HG03469 (cell line): Measurements from ENCODE around the gene FBXL20.
A peak's percentile ranks its signal among the peaks of the same experiment; 100 is the strongest.
"Not testable (repeated sequence)": the region's sequence is repeated elsewhere in the genome, so short reads cannot be mapped to it uniquely, and the experiment has no call there.

ENCODE experiments used
- ATAC-seq: cut with Tn5 transposase; IDR thresholded peaks from one replicate; pipeline ENCODE4 v1.9.1; 2021; ENCODE audit warnings: mild to moderate bottlenecking, moderate library complexity, moderate number of reproducible peaks; ENCODE audit not compliant: unreplicated experiment

FBXL20 gene, protein sequence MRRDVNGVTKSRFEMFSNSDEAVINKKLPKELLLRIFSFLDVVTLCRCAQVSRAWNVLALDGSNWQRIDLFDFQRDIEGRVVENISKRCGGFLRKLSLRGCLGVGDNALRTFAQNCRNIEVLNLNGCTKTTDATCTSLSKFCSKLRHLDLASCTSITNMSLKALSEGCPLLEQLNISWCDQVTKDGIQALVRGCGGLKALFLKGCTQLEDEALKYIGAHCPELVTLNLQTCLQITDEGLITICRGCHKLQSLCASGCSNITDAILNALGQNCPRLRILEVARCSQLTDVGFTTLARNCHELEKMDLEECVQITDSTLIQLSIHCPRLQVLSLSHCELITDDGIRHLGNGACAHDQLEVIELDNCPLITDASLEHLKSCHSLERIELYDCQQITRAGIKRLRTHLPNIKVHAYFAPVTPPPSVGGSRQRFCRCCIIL

GRCh38 chr17:39401412-39402243 lies at the start of gene FBXL20:
Gene FBXL20 (minus strand): TSS chr17:39401626. CDS start chr17:39401402, 224 bp downstream.
- peak; percentile 46 for ATAC-seq

GRCh38 chr17:39450847-39451581 lies 49.6 kb upstream of the FBXL20 start, which contains the start of gene MED1:
Gene MED1 (minus strand): TSS chr17:39451263. CDS start chr17:39451062, 201 bp downstream.
- peak; percentile 80 for ATAC-seq

- ATAC-seq: no peak
These were observed 48.6 kb upstream of the FBXL20 start for GRCh38 chr17:39450051-39450450.

- ATAC-seq: no peak
These were observed 46.1 kb upstream of the FBXL20 start for GRCh38 chr17:39447561-39447960.

DNA sequence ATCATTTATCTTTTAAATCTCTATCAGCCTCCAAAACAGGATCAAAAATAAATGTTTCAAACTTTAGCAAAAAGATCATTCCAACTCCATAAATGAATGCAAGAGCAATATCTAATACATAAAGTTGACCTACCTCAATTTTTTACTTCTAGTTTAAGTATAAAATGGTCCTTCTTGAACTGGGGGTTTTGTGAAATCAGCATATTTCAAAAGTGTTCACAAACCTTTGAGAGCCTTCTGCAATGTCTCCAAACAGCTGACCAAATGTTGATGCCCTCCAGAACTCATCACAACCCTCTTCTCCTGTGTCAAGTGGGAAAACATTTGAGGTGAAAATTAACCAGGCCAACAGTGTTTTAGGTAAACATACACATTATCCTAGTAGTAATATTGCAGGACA lies 41.9 kb upstream of the FBXL20 start:
- ATAC-seq: no peak

DNA sequence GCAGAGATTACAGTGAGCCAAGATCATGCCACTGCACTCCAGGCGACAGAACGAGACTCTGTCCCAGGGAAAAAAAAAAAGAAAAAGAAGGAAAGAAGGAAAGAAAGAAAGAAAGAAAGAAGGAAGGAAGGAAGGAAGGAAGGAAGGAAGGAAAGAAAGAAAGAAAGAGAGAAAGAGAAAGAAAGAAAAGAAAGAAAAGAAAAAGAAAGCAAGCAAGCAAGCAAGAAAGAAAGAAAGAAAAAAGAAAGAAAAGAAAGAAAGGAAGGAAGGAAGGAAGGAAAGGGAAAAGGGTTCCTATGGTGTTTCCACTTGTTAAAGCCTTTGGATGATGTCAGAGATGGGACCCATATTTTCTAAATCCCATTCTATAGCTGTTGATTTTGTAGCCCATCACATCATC lies 38.4 kb upstream of the FBXL20 start:
- ATAC-seq: not testable (repeated sequence)

- ATAC-seq: no peak
These were observed 28.2 kb upstream of the FBXL20 start for GRCh38 chr17:39429600-39429999.

GRCh38 chr17:39416141-39416540 lies 14.7 kb upstream of the FBXL20 start:
- ATAC-seq: no peak

DNA sequence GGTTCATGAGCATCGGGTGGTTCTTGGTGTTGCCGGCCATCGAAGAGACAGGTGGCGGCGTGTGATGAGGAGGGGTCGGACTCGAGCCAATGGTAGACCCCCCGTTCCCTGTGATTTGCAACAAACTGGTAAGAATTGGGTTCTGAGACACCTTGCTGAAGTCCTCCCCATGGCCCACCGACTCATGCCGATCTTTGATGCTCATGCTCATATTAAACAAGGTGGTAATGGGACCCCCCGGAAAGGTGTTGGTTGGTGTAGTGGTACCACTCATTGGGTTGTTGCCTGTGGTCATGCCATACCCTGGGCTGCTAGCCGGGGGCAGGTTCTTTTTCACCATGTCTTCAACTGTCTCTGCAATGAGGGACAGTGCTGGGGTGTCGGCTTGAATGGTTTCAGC lies 8.9 kb upstream of the FBXL20 start:
- no peak for ATAC-seq

DNA sequence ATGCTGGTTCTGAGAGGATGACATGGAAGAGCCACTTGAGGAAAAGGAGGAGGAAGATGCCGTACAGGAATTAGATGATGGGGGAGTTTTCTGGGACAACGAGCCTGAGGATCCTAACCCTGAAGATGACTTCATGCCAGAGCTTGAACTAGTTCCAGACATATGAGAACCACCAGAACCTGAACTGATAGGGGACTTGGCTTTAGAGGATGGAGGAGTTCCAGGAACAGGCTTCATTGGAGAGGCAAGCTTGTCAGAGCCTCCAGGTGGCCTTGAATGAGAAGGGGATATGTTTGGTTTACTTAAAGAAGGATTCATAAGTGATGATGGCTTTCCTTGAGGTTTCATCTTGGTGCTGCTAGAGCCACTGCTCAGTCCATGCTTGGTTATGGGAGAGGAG lies 6.9 kb upstream of the FBXL20 start:
- ATAC-seq: no peak

DNA sequence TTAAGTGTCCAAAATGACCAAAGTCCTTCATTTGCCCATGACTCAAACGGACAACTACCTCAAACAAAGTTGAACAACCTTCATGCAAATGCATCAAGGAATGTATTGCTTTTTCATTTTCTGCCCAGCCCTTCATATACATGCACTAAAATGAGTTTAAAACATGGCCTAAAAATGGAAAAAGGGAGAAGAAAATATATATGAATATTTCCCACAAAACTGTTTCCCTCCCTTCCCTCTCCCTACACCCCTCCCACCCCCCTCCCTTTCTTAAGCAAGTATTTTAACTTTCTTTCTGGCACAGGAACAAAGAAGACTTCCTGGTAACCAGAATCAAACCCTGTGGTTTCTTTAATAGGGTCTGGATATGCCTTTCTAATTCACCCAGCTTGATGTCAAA lies 5.5 kb upstream of the FBXL20 start:
- no peak for ATAC-seq

GRCh38 chr17:39405436-39405835 lies 4.0 kb upstream of the FBXL20 start:
- no peak for ATAC-seq

DNA sequence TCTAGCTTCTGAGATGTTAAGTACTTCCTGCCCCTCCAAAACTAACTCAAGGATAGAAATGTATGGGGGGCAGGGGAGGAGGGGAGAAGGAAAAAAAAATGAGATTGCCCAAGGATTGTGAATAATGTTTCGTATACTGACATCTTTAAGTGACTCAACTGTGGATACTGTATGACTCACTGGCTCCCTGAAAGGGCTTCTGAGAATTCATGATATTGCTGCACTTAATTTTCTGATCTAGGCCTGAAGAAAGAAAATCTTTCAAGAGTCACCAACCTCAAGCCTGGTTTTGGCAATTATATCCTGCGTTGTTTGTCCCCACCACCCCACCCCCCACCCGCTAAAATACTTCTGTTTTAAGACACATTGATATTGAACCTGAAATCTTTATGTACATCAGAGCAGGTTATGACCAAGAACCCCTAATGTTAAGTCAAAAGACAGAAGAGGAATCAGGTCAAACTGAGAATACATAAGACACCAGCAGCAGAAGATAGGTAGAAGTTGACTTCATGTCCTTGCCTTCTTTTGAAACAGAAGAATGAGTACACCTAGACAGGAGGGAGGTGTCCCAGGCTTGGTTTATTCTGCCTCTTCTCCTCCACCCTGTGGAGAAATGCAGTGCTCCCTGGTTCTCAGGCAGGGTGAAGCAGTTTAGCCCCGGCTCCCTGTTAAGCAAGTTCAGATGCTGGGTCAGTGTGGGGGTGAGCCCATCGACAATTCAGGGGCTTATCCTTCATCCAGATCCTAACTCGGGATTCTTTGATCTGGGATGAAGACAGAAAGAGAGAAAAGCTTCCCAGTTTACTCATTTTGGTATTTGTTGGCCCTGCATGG lies 3.3 kb upstream of the FBXL20 start:
- ATAC-seq: no peak

- ATAC-seq: no peak
These were observed 1.6 kb upstream of the FBXL20 start for GRCh38 chr17:39402890-39403605.

DNA sequence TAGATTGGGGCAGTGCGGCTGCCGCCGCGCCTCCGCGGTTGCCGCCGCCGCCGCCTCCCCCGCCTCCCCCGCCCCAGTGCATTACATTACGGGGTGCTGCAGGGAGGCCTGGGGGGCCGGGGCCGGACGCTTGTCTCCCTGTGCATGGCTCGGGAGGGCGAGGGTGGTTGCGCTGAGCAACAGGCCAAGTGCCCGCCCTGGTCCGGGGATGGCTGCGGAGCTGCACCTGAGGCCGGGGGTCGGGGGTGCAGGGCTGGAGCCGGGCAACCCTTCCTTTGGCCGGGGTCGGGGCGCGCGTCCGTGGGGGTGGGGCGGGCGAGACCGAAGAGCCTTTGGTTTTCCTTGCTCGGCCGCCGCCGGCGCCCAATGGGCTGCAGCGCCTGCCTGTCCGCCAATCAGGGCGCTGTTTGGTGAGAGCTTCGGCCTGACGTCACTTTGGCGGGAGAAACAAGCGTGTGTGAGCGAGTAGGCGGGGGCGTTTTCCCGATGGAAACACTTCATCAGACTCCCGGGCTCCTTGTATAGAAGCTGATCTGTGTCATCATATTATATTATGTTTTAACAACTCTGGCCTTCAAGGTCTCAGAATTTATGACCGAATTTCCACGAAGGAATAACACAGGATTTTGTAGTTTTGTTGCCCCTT lies 941 bp upstream of the FBXL20 start:
- ATAC-seq: no peak

- no peak for ATAC-seq
These were observed 647 bp downstream of the FBXL20 start for GRCh38 chr17:39400547-39401411.

- ATAC-seq: no peak
These were observed 1.6 kb downstream of the FBXL20 start for GRCh38 chr17:39399791-39400190.

- no peak for ATAC-seq
These were observed 7.7 kb downstream of the FBXL20 start for GRCh38 chr17:39393736-39394135.
